Measurements from ENCODE around the gene FBXO8.

Gene FBXO8

DNA sequence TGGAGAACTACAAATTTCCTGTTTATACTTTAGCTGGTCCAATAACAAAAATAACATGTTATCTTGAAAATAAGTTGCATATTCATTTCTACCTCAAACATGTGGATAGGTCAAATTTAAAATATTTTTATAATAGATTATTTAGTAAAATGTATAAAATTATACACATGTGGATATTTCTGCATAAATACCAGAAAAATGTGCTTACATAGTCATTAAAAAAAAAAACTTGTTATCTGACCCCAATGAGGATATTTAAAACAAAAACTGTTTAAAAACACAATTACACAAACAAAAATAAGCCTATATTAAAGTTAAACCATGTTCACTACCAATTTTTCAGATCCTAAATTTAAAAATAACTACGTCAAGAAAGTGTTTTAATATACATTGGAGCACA, 28.1 kb downstream of the FBXO8 start:
- Histone ChIP-seq H3K4me3 (ENCODE audit: low read length) (no peak overlapping the region), H3K27me3 (ENCODE audit: insufficient read depth, low read length) (no peaks in the 10 kb centered on the region), H3K4me1 (ENCODE audit: insufficient read depth, low read length) (no peaks in the 10 kb centered on the region), H3K36me3 (ENCODE audit: insufficient read depth, low read length) (peaks cover 17% of the 10 kb centered on the region), H2AFZ (ENCODE audit: low read depth, low read length) (no peak overlapping the region), H3K9me3 (ENCODE audit: low read length) (no peaks in the 10 kb centered on the region)

- peaks cover 16% of the 10 kb centered on the region for H3K36me3 ChIP-seq (ENCODE audit: insufficient read depth, low read length)
- no peak overlapping the region for H3K4me3 ChIP-seq (ENCODE audit: low read length)
- H3K9me3 ChIP-seq (ENCODE audit: low read length), result no peaks in the 10 kb centered on the region
- no peak overlapping the region for H2AFZ ChIP-seq (ENCODE audit: low read depth, low read length)
- no peaks in the 10 kb centered on the region for H3K27me3 ChIP-seq (ENCODE audit: insufficient read depth, low read length)
- no peaks in the 10 kb centered on the region for H3K4me1 ChIP-seq (ENCODE audit: insufficient read depth, low read length)
Observed at GRCh38 chr4:174254613-174255012, 28.9 kb downstream of the FBXO8 start.

DNA sequence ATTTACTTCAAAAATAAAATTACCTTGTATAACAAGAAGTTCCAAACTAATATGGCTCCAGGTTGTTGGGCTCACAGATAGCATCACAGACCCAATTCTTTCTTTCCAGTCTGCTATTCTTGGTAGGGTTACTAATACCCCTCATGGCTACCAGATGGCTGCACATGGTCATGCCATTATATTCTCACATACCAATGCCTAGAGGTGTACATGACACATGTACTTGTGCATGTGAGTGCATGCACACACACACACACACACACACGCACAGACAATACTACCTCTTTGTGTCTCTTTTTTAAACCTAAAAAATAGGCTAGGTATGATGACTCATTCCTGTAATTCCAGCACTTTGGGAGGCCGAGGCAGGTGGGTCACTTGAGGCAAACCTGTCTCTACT, 31.1 kb downstream of the FBXO8 start:
- Histone ChIP-seq H3K4me1 (ENCODE audit: insufficient read depth, low read length) (no peaks in the 10 kb centered on the region), H3K27me3 (ENCODE audit: insufficient read depth, low read length) (no peaks in the 10 kb centered on the region), H3K9me3 (ENCODE audit: low read length) (no peaks in the 10 kb centered on the region), H3K4me3 (ENCODE audit: low read length) (no peak overlapping the region), H2AFZ (ENCODE audit: low read depth, low read length) (no peak overlapping the region), H3K36me3 (ENCODE audit: insufficient read depth, low read length) (peaks cover 5% of the 10 kb centered on the region)

- H2AFZ ChIP-seq (ENCODE audit: low read depth, low read length), result no peak overlapping the region
- H3K4me1 ChIP-seq (ENCODE audit: insufficient read depth, low read length), result no peaks in the 10 kb centered on the region
- no peaks in the 10 kb centered on the region for H3K36me3 ChIP-seq (ENCODE audit: insufficient read depth, low read length)
- no peak overlapping the region for H3K4me3 ChIP-seq (ENCODE audit: low read length)
- H3K27me3 ChIP-seq (ENCODE audit: insufficient read depth, low read length), result no peaks in the 10 kb centered on the region
- H3K9me3 ChIP-seq (ENCODE audit: low read length), result no peaks in the 10 kb centered on the region
Observed at GRCh38 chr4:174248407-174248806, 35.1 kb downstream of the FBXO8 start.

GRCh38 chr4:174245714-174246113, 37.8 kb downstream of the FBXO8 start:
- no peak overlapping the region for H2AFZ ChIP-seq (ENCODE audit: low read depth, low read length)
- no peaks in the 10 kb centered on the region for H3K27me3 ChIP-seq (ENCODE audit: insufficient read depth, low read length)
- H3K4me3 ChIP-seq (ENCODE audit: low read length), result no peak overlapping the region

DNA sequence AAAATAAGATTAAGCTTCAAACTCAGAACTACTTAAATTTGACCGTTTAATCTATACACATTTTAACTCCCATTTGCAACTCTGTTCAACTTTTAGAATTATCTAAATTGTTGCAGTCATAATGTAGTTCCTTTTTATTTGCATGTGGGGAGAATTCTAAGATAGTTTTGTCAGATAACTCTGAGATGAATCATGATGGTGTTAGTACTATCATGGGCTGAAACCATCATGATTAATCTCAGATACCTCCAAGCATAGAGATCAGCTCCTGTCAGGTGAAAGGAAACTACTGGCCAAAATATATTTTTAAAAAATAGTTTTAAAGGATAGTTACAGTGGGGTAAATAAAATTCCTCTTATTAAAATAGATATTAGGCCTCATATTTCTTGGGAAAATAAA, 39.0 kb downstream of the FBXO8 start:
- no peaks in the 10 kb centered on the region for H3K27me3 ChIP-seq (ENCODE audit: insufficient read depth, low read length)
- H3K9me3 ChIP-seq (ENCODE audit: low read length), result no peaks in the 10 kb centered on the region
- H3K4me1 ChIP-seq (ENCODE audit: insufficient read depth, low read length), result no peaks in the 10 kb centered on the region
- H3K36me3 ChIP-seq (ENCODE audit: insufficient read depth, low read length), result peaks cover 4% of the 10 kb centered on the region
- H3K4me3 ChIP-seq (ENCODE audit: low read length), result no peak overlapping the region
- no peak overlapping the region for H2AFZ ChIP-seq (ENCODE audit: low read depth, low read length)

More at GRCh38 chr4:174245714-174246113, 37.8 kb downstream of the FBXO8 start:
- no peaks in the 10 kb centered on the region for H3K9me3 ChIP-seq (ENCODE audit: low read length)
- no peaks in the 10 kb centered on the region for H3K4me1 ChIP-seq (ENCODE audit: insufficient read depth, low read length)
- H3K36me3 ChIP-seq (ENCODE audit: insufficient read depth, low read length), result peaks cover under 1% of the 10 kb centered on the region

DNA sequence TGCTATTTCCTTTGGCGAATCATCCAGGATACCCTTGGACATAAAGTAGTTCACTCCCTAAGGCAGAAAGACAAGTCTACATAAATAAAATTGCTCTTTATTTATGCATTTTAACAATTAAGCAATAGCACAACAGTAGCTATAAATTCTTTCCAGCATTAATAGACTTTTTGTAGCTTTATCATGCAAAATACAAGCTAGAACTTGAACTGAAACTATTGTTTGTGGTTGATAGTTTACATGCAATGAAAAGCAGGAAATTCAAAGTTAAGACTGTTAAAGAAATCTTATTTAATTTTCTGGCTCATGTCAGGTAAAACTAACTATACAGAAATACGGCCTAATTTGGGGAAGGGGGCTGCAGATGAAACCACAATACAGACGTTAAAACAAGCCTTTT, 42.3 kb downstream of the FBXO8 start:
- H3K9me3 ChIP-seq (ENCODE audit: low read length), result no peaks in the 10 kb centered on the region
- no peaks in the 10 kb centered on the region for H3K27me3 ChIP-seq (ENCODE audit: insufficient read depth, low read length)
- H3K36me3 ChIP-seq (ENCODE audit: insufficient read depth, low read length), result peaks cover 12% of the 10 kb centered on the region
- H3K4me3 ChIP-seq (ENCODE audit: low read length), result no peak overlapping the region
- no peaks in the 10 kb centered on the region for H3K4me1 ChIP-seq (ENCODE audit: insufficient read depth, low read length)
- no peak overlapping the region for H2AFZ ChIP-seq (ENCODE audit: low read depth, low read length)

DNA sequence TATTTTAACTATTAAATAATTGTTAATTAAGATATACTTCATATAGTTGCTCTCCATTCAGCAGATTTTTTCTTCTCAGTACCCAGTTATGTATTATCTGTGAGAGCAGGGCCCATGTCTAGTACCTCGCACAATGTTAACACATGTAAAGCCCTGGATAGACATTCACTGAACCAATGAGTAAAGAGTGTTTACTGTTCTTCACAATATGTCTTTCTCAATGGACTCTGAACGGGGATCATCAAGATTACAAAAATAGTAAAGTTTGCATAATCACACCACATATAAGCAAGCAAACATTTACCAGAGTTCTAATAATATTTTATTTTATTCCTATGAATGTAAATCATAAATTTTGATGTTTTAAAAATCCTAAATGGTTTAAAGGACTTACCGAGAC, 47.1 kb downstream of the FBXO8 start:
- peaks cover 15% of the 10 kb centered on the region for H3K36me3 ChIP-seq (ENCODE audit: insufficient read depth, low read length)
- no peak overlapping the region for H2AFZ ChIP-seq (ENCODE audit: low read depth, low read length)
- H3K4me3 ChIP-seq (ENCODE audit: low read length), result no peak overlapping the region
- H3K9me3 ChIP-seq (ENCODE audit: low read length), result no peaks in the 10 kb centered on the region
- no peaks in the 10 kb centered on the region for H3K4me1 ChIP-seq (ENCODE audit: insufficient read depth, low read length)
- H3K27me3 ChIP-seq (ENCODE audit: insufficient read depth, low read length), result no peaks in the 10 kb centered on the region

GRCh38 chr4:174230680-174231079, 52.8 kb downstream of the FBXO8 start:
- Histone ChIP-seq H3K4me1 (ENCODE audit: insufficient read depth, low read length) (no peaks in the 10 kb centered on the region), H3K9me3 (ENCODE audit: low read length) (no peaks in the 10 kb centered on the region), H3K27me3 (ENCODE audit: insufficient read depth, low read length) (no peaks in the 10 kb centered on the region), H2AFZ (ENCODE audit: low read depth, low read length) (no peak overlapping the region), H3K4me3 (ENCODE audit: low read length) (no peak overlapping the region), H3K36me3 (ENCODE audit: insufficient read depth, low read length) (no peaks in the 10 kb centered on the region)

DNA sequence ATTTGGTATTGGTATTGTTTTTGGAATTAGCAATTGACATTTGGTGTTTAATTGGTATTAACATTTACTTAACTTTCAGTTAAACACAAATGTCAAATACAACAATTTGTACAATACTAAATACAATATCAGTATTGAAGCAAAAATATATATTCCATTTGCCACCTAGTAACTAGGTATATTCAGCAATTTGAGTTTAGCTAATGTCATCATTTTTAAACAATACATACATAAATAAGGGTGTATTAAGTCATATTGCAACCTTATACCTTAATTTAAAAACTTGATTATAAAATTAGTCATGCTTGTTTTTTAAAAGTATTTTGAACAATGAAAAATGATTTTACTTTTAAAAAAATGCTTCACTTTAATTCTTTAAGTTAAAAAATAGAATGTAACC, 53.3 kb downstream of the FBXO8 start:
- H3K27me3 ChIP-seq (ENCODE audit: insufficient read depth, low read length), result no peaks in the 10 kb centered on the region

DNA sequence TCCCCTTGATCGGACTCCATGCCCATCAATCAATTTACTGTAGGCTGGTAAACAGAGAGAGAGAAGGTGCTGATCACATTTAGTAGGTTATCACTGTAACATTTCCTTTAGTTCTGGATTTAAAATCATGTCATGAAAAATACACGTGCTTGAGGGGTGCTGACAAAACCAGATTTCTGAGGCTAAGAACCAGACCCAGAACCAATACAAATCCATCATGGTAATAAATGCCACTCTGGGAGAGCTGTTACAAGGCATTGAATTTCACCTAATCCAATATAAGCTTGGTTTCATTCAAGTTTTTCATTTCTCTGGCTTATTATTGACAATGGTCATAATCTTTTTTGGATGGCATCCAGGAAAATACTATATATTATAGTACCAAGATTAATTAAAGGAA, 54.5 kb downstream of the FBXO8 start:
- Histone ChIP-seq H3K4me3 (ENCODE audit: low read length) (no peak overlapping the region), H3K36me3 (ENCODE audit: insufficient read depth, low read length) (no peaks in the 10 kb centered on the region), H2AFZ (ENCODE audit: low read depth, low read length) (no peak overlapping the region), H3K27me3 (ENCODE audit: insufficient read depth, low read length) (no peaks in the 10 kb centered on the region), H3K9me3 (ENCODE audit: low read length) (no peaks in the 10 kb centered on the region), H3K4me1 (ENCODE audit: insufficient read depth, low read length) (no peaks in the 10 kb centered on the region)

More for the DNA sequence above, 53.3 kb downstream of the FBXO8 start:
- no peaks in the 10 kb centered on the region for H3K4me1 ChIP-seq (ENCODE audit: insufficient read depth, low read length)
- no peaks in the 10 kb centered on the region for H3K36me3 ChIP-seq (ENCODE audit: insufficient read depth, low read length)
- no peaks in the 10 kb centered on the region for H3K9me3 ChIP-seq (ENCODE audit: low read length)
- no peak overlapping the region for H3K4me3 ChIP-seq (ENCODE audit: low read length)
- H2AFZ ChIP-seq (ENCODE audit: low read depth, low read length), result no peak overlapping the region

- H3K27me3 ChIP-seq (ENCODE audit: insufficient read depth, low read length), result peaks cover under 1% of the 10 kb centered on the region
- no peak overlapping the region for H3K4me3 ChIP-seq (ENCODE audit: low read length)
- H3K4me1 ChIP-seq (ENCODE audit: insufficient read depth, low read length), result no peaks in the 10 kb centered on the region
- no peaks in the 10 kb centered on the region for H3K9me3 ChIP-seq (ENCODE audit: low read length)
- H2AFZ ChIP-seq (ENCODE audit: low read depth, low read length), result no peak overlapping the region
- H3K36me3 ChIP-seq (ENCODE audit: insufficient read depth, low read length), result no peaks in the 10 kb centered on the region
Observed at GRCh38 chr4:174225349-174226049, 58.0 kb downstream of the FBXO8 start.

GRCh38 chr4:174224550-174224949, 58.9 kb downstream of the FBXO8 start:
- peaks cover 5% of the 10 kb centered on the region for H3K27me3 ChIP-seq (ENCODE audit: insufficient read depth, low read length)
- no peaks in the 10 kb centered on the region for H3K36me3 ChIP-seq (ENCODE audit: insufficient read depth, low read length)
- no peak overlapping the region for H2AFZ ChIP-seq (ENCODE audit: low read depth, low read length)
- H3K4me3 ChIP-seq (ENCODE audit: low read length), result no peak overlapping the region
- H3K4me1 ChIP-seq (ENCODE audit: insufficient read depth, low read length), result no peaks in the 10 kb centered on the region
- no peaks in the 10 kb centered on the region for H3K9me3 ChIP-seq (ENCODE audit: low read length)

DNA sequence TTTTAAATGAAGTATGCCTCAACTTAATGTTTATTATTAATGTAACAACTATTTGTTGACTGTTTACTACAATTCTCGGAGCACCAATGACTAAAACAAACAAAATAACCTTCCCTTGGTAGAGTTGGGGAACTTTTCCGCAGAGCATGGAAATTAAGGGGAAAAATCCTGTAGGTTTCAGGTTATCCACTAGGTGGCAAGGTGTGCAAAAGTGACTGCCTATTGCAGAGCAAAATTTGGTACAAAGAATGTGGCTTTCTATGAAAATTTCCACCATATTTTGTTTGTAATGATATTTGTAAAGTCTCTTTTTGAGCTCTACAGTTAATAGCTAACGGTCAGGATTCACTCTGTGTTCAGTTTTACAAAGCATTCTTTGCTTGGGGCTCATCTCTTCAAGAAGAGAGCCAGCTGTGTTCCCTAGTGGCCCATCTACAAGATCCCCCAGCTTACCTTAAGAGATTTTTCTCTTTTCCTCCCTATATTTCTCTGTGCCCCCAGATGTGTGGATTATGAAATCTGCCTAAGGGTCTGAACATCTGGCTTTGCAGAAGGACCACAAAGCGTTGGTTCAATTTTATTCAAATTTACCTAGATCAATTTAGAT, 61.1 kb downstream of the FBXO8 start:
- H3K9me3 ChIP-seq (ENCODE audit: low read length), result no peaks in the 10 kb centered on the region
- H3K27me3 ChIP-seq (ENCODE audit: insufficient read depth, low read length), result peaks cover 25% of the 10 kb centered on the region
- H3K36me3 ChIP-seq (ENCODE audit: insufficient read depth, low read length), result no peaks in the 10 kb centered on the region
- H3K4me3 ChIP-seq (ENCODE audit: low read length), result no peak overlapping the region
- H3K4me1 ChIP-seq (ENCODE audit: insufficient read depth, low read length), result peaks cover 9% of the 10 kb centered on the region
- H2AFZ ChIP-seq (ENCODE audit: low read depth, low read length), result no peak overlapping the region

Data from neuron (in vitro differentiated cells).